ENCODE data around the gene LPCAT3.
A peak's percentile ranks its signal among the peaks of the same experiment; 100 is the strongest.

Gene LPCAT3

DNA sequence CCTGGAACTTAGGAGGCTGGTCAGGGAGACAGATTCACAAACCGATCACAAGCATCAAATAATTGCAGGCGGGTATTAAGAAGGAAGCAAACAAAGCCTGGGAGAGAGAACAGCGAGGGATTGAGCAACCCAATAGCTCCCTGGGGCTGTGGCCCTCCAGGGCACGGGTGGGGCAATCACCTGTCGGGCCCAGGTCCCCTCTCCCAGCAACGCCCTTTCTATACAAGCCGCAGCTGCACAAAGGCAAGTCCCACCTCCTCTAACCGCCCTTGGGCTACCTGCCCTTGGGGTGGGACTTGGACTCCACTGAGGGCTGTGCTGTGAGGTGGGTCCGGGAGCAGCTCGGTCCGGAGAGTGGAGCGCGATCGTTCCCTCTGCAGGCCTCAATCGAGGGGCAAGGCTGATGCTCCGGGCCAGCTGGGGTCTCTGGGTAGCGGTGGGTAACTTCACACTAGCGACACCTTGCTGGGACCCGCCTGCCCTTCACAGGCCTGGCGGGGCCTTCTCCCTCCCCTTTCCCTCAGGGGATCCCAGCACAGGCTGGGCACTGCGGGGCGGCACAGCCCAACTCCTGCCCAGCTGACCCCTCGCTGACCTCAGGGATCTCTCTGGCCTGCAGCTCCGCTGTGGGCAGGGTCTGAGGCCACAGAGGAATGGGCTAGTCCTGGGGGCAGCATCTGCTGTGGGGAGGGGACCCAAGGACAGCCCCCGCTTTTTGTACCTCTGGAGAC is 55.8 kb downstream of the LPCAT3 start:
- DNase-seq, result no peak

DNA sequence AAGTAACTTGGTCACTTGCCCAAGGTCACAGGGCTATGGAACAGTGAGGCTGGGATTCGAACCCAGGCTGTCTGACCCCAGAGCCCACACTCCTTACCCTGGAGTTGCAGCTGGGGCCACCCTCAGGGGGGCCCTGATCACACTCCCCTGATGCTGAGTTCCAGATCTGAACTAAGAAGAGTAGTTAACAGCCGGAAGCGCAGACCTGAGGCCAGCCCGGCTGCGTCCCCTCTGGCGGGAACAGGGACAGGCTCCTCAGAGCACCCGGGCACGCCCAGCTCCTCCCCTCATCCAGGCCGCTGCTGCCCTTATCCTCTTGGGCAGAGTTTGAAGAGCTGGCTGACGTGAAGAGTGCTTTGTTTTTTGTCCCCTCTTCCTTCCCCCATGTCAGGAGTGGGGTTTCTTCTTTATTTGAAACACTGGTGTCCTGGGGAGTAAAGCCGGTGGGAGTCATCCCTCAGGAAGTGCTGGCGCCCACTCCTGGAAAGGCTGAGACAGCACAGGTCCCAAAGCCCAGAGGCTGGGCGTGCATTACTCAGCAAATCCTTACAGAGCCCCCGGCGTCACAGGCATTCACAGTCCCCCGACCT is 56.5 kb downstream of the LPCAT3 start:
- DNase-seq, result peak; percentile 73

DNA sequence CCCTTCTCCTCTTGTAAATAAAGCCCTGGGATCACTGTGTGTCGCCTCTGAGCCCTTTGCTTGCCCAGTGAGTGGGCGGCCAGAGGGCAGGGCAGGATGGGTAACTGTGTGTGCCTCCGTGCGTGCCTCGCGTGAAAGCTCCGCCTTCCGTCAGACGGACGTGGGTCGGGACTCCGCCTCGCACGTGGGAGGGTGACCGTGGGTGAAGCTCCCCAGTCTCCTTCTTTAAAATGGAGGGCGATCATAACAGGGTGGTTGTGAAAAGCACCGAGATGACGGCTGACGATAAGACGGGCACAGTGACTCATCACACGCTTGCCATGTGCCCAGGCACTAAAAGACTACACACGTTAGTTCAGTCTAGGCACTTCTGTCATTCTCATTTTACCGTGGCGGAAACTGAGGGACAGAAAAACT is 57.0 kb downstream of the LPCAT3 start:
- DNase-seq, result no peak

GRCh38 chr12:6960593-6961277 is 57.5 kb downstream of the LPCAT3 start:
- DNase-seq, result peak; percentile 80

- no peak for DNase-seq
Measured at GRCh38 chr12:6959805-6960592, 58.3 kb downstream of the LPCAT3 start.

DNA sequence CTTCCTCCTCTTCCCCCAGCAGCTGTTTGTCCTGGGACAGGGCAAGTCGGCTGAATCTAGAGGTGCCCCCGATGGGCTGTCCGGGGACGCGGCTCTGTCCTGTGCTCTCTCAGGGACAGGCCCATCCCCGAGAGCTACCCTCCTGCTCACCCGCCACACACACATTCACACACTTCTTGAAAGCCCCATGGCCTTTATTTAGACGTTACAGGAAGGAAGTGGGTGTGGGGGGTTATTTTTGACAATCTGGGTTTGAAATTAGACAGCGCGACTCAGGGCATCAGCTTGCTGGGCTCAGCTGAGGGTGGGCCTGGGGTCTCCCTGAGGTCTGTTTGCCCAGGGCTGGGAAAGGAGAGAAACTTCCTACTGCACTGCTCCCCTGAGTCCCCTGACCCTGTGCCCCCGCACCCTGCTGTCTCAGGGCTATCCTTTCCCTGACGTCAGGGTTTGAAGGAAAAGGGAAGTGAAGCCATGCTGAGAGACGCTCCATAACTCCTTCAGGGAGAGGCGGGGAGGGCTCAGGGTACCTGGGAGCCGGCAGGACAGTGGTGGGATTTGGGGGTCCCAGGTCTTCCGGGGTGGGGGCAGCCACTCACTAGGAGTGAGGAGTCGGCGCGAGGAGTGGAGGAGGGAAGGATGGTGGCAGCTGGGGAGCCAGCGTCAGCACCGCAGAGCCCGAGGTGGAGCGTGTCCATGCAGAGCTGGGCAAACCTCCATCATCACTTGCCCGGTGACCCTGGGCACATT is 59.0 kb downstream of the LPCAT3 start:
- DNase-seq, result peak; percentile 84

DNA sequence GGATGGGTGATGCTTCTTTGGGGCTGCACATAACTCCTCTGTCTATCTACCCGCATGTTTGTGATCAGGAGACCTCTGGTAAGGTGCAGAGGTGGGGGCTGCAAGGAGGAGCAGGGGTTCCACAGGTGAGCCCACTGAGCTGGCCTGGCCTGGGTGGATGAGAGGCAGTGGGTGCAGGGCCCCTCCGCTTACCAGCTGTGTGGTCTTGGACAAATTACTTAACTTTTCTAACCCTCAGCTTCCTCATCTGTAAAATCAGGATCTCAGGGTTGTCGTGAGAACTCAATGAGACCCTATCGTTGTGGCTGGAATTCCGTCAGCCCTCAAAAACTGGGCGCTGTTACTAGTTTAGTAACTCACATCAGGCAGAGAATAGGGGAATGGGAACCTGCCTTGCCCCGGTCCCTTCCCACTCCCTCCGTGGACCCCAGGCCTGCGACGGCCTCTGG is 59.6 kb downstream of the LPCAT3 start:
- DNase-seq, result no peak

DNA sequence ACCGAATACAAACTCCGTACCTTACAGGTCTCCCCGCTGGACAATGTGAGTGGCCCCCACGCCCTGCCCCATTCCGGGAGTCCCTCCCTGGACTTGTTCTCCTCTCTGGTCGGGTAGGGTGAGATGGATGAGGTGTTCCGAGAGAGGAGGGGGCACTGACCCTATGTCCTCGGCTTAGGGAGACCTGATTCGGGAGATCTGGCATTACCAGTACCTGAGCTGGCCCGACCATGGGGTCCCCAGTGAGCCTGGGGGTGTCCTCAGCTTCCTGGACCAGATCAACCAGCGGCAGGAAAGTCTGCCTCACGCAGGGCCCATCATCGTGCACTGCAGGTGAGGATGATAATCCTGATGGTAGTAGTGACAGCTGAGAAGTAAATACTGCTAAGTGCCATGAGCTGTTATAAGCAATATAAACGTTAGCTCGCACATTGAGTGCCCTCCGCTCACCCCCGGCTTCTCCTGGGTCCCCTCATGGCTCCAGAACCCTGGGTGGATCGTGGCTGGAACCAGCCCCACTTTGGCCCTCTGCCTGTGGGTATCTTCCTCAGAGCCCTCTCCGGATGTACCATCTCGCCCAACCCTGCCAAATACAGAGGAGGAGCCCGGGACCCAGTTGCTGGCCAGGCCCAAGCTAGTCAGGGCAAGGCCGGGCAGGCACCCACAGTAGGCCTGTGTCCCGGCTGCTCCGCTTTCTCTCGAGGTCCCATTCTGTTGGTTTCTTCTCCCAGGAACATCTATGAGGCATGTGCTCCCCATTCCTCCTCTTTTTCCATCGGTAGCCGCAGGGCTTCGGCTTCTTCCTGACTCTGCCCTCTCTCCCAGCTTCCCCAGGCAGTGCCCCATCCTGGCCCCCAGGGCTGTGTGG is 60.3 kb downstream of the LPCAT3 start:
- no peak for DNase-seq

DNA sequence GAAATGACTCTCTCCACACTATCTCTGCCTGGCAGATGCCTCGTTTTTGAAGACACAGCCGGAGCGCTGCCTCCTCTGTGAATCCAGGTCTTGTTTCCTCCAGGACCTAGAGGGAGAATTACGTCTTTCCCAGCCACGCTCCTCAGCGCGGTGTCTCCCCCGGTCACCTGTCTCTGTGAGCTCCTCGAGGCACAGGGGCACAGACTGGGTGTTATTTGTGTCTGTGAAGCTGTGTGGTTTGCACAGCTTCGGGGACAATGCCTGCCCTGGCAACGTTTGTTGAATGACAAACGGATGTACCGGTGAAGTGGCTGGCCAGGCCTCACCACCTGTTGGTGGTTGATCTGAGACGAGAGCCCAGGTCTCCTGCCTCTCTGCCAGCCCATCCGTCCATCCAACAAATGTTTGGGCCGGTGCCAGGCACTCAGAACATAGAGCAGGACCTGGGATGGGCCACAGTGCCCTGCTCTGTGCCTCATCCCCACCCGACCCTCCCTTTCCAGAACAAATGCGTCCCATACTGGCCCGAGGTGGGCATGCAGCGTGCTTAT is 61.0 kb downstream of the LPCAT3 start:
- DNase-seq, result no peak

- no peak for DNase-seq
Measured at GRCh38 chr12:6956021-6956727, 62.1 kb downstream of the LPCAT3 start.

DNA sequence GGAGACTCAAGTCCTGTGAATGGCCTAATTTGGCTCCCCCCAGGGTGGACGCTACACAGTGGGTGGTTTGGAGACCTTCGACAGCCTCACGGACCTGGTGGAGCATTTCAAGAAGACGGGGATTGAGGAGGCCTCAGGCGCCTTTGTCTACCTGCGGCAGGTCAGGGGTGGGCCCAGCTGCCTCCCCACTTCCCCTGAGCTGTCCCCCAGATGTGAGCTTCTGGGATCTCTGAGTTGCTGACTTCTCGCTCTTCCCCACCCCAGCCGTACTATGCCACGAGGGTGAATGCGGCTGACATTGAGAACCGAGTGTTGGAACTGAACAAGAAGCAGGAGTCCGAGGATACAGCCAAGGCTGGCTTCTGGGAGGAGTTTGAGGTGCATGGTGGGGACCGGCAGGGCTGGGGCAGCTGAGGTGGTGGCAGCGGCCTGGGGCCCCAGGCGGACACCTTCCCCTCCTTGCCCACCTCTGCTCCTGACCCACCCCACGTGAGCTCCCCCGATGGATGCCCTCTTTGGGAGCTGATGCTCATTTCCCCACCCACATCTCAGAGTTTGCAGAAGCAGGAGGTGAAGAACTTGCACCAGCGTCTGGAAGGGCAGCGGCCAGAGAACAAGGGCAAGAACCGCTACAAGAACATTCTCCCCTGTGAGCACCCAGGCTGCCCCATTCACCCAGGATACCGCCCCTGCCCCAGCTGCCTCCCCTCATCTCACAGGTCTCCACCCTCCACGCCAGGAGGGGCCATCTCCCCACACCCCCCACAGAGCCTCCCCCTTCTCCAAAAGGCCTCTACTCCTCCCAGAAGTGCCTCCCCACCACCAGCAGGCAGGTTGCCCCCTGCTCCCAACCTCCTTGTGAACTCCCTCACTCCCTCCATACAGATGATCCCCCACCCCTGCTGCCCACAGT is 62.9 kb downstream of the LPCAT3 start:
- DNase-seq, result no peak

GRCh38 chr12:6954316-6955107 is 63.8 kb downstream of the LPCAT3 start:
- no peak for DNase-seq

DNA sequence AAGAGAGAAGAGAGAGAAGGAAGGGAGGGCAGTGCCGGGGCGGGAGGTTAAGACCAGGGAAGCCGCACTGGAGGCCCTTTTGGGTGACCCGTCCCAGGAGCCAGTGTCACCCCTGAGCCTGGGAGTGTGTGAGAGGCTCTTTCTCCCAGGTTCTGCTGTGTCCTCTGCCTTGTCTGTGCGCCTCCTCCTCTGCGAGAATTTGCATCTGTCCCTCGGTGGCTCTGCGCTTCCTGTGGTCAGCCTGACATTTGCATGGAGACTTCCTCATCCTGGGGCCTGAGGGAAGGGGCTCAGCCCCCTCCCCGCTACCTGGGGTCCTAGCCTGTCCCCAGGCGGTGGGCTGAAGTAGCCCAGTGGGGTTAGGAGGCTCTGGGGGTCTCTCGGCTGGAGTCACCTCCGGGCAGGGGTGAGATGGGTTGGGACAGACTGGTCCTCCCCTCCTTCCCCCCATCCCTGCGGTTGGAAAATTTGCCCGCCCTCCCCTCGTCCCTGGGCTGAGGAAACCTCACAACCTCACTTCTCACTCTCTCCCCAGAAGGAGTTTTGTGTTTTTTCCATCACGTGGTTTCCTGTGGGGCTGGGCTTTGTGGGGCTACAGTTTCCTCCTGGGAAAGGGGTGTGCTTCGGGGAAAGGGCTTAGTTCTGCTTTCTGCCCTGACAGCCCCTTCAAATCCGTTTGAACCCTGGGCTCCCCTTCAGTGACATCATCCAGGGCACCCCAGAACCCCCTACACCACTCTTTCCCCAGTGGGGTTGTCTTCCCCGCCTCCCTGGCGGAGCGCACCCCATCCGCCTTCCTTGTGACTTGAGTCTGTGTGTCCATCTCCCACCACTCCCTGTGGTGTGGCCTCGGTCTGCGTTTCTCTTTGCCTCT is 64.6 kb downstream of the LPCAT3 start:
- peak; percentile 82 for DNase-seq

DNA sequence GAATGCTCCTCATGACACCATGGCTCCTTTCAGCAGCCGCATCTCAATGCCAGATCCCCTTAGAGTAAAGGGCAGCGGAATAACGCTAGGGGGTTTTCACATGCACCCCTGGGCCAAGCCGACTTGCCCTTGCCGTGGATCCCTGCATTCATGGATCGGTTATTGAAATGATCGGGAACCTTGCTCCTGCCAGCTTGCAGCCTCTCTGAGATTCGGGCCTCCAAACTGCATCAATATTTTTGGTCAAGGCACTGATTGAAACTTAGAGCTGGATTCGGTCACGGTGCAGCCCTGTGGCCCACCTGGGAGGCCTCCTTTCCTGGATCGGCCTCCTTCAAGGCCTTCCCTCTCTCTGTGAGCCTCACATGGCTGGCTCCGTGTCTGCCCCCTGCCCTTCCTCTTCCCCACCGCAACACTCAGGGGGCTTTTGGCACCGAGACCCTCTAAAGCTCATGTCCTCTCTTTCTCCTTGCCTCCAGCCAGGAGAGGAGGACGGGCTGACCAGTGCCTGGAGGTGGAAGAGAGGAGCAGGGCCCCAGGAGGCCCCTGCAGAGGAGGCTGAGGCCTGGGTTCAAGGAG is 65.3 kb downstream of the LPCAT3 start:
- DNase-seq, result no peak

- DNase-seq, result no peak
Measured at GRCh38 chr12:6952121-6952862, 66.0 kb downstream of the LPCAT3 start.

DNA sequence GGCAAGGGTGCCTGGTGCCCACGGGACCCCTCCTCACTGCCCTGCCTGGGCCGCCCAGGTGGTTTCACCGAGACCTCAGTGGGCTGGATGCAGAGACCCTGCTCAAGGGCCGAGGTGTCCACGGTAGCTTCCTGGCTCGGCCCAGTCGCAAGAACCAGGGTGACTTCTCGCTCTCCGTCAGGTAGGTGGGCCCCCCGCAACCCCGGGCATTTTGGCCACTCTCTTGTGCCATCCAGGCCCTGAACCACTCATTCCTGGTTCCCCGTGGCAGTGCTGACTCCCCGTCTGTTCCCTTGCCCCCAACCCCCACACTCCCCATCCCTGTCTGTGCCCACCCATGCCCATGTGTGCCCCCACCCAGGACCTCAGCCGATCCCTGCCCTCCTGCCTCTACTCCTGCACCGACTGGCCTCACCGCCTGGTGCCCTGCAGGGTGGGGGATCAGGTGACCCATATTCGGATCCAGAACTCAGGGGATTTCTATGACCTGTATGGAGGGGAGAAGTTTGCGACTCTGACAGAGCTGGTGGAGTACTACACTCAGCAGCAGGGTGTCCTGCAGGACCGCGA is 66.6 kb downstream of the LPCAT3 start:
- DNase-seq, result no peak

All from RPMI8226 (cell line).